Osteoblast (primary cell): Measurements from ENCODE around the gene TEX2. TPM values are rescaled to one million over a fixed set of nuclear protein-coding genes. Genes with fewer than 3 reads are reported as not detected.

ENCODE experiments used
- DNase-seq: peaks from one replicate; pipeline ENCODE4 v3.0.0; 2011; ENCODE audit warnings: low spot score, mixed read lengths; ENCODE audit not compliant: insufficient read length; ENCODE audit errors: missing footprints
- H2AFZ ChIP-seq: 2 replicates; pipeline ENCODE4 v1.6.0; 2011; ENCODE audit warnings: mild to moderate bottlenecking, low read length
- H3K27ac ChIP-seq: 2 replicates; pipeline ENCODE4 v1.5.1; 2011; ENCODE audit warnings: mild to moderate bottlenecking, low read depth, low read length, moderate library complexity
- H3K27me3 ChIP-seq: 2 replicates; pipeline ENCODE4 v1.6.0; 2012; ENCODE audit warnings: mild to moderate bottlenecking, control low read depth, inconsistent platforms, low read length, moderate library complexity; ENCODE audit not compliant: insufficient read depth
- H3K36me3 ChIP-seq: 2 replicates; pipeline ENCODE4 v1.5.1; 2011; ENCODE audit warnings: mild to moderate bottlenecking, low read length, control low read depth, moderate library complexity; ENCODE audit not compliant: insufficient read depth
- H3K4me1 ChIP-seq: 2 replicates; pipeline ENCODE4 v1.5.1; 2011; ENCODE audit warnings: mild to moderate bottlenecking, low read length, control low read depth, moderate library complexity; ENCODE audit not compliant: insufficient read depth
- H3K4me2 ChIP-seq: 2 replicates; pipeline ENCODE4 v1.6.0; 2011; ENCODE audit warnings: mild to moderate bottlenecking, low read length; ENCODE audit not compliant: insufficient read depth
- H3K4me3 ChIP-seq: fragments of 200-600 bp; sonication (generic); 3 replicates; pipeline ENCODE4 v1.5.1; 2012; ENCODE audit warnings: mild to moderate bottlenecking, low read length, inconsistent platforms; ENCODE audit not compliant: insufficient read depth
- H3K79me2 ChIP-seq: 2 replicates; pipeline ENCODE4 v1.6.0; 2012; ENCODE audit warnings: mild to moderate bottlenecking, low read length, control low read depth, inconsistent platforms; ENCODE audit not compliant: insufficient read depth
- H3K9me3 ChIP-seq: 2 replicates; pipeline ENCODE4 v1.5.1; 2011; ENCODE audit warnings: low read depth, low read length, control low read depth
- H4K20me1 ChIP-seq: 2 replicates; pipeline ENCODE4 v1.6.0; 2012; ENCODE audit warnings: mild to moderate bottlenecking, low read length, control low read depth; ENCODE audit not compliant: insufficient read depth
- total RNA-seq: library from RNA; depleted of rRNA; stranded (reverse); fragments of >200 nt; gene quantifications from 2 replicates; pipeline ENCODE4 v1.2.3, GENCODE V29; 2012
- TF ChIP-seq, protein P1 (sequence below): IDR thresholded peaks from 2 replicates; pipeline ENCODE4 v1.5.1; 2011; ENCODE audit warnings: mild to moderate bottlenecking, low read depth, low read length, moderate library complexity; ENCODE audit errors: extremely low read depth

TEX2 gene
- total RNA-seq, 1 donor = 17.7 TPM

DNA sequence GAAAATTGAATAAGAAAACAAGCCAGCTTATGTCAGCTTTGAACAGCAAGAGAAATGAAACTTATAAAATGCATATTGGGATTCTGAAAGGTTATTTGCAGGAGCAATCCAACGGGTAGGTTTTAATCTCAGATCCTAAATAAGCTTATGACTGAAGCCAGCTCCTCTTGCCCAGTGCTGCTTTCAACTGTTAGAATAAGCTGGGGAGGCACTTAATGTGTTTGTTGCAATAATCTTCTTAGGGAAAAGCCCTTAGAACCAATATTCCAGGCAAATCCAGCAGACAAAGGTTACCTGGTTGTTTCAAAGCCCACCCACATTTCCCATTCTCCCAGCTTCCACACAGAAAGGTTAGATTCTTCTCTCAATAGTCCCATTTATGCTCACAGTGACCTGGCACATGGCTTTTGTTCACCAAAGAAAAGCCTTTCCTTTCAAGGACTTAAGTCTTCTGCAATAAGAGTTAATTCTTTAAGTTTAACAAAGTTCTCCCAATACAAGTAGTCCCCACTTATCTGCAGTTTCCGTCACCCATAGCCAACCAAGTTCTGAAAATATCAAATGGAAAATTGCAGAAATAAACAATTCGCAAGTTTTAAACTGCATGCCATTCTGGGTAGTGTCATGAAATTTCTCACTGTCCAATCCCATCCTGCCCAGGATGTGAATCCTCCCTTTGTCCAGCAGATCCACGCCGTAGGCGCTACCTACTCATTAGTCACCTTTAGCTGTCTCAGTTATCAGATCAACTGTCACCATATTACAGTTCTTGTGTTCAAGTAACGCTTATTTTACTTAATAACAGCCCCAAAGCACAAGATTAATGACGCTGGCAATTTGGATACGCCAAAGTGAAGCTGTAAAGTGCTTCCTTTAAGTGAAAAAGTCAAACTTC is 5.9 kb downstream of the TEX2 start:
- H3K4me1 ChIP-seq = peaks cover 20% of the 10 kb centered on the region

DNA sequence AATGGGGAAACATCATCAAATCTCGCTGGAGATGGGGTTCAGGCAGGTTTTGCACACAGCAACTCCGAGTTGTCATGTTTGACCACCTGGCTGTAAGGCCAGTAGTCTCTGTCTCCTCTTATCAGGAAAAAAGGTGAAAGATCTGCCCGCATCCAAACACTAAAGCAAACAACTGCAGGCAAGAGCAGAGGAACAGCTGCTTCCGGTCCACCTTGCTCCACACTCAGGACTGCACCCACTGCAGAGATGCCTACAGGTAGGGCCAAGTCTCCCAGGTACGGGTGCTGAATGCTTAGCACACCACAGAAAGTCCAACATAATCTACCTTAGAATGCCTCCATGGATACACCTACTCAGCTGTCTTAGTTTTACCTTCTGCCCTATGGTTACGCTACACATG is 7.3 kb downstream of the TEX2 start:
- Histone ChIP-seq H2AFZ (no peak overlapping the region), H3K27ac (no peak overlapping the region), H4K20me1 (peaks cover 30% of the 10 kb centered on the region), H3K36me3 (no peaks in the 10 kb centered on the region), H3K27me3 (no peaks in the 10 kb centered on the region), H3K4me1 (peaks cover 11% of the 10 kb centered on the region), H3K9me3 (no peaks in the 10 kb centered on the region), H3K4me3 (no peak overlapping the region), H3K4me2 (no peak overlapping the region), H3K79me2 (peaks cover 87% of the 10 kb centered on the region)
- no peak for DNase-seq
- TF ChIP-seq, protein P1, sequence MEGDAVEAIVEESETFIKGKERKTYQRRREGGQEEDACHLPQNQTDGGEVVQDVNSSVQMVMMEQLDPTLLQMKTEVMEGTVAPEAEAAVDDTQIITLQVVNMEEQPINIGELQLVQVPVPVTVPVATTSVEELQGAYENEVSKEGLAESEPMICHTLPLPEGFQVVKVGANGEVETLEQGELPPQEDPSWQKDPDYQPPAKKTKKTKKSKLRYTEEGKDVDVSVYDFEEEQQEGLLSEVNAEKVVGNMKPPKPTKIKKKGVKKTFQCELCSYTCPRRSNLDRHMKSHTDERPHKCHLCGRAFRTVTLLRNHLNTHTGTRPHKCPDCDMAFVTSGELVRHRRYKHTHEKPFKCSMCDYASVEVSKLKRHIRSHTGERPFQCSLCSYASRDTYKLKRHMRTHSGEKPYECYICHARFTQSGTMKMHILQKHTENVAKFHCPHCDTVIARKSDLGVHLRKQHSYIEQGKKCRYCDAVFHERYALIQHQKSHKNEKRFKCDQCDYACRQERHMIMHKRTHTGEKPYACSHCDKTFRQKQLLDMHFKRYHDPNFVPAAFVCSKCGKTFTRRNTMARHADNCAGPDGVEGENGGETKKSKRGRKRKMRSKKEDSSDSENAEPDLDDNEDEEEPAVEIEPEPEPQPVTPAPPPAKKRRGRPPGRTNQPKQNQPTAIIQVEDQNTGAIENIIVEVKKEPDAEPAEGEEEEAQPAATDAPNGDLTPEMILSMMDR = no peak

More for the DNA sequence above, 5.9 kb downstream of the TEX2 start:
- H3K9me3 ChIP-seq = no peaks in the 10 kb centered on the region
- no peaks in the 10 kb centered on the region for H3K36me3 ChIP-seq
- no peak overlapping the region for H3K4me2 ChIP-seq
- peaks cover 87% of the 10 kb centered on the region for H3K79me2 ChIP-seq
- TF ChIP-seq, protein P1 = no peak
- no peak for DNase-seq
- H2AFZ ChIP-seq = no peak overlapping the region
- no peak overlapping the region for H3K27ac ChIP-seq
- no peak overlapping the region for H3K4me3 ChIP-seq
- H4K20me1 ChIP-seq = peaks cover 41% of the 10 kb centered on the region
- H3K27me3 ChIP-seq = no peaks in the 10 kb centered on the region

DNA sequence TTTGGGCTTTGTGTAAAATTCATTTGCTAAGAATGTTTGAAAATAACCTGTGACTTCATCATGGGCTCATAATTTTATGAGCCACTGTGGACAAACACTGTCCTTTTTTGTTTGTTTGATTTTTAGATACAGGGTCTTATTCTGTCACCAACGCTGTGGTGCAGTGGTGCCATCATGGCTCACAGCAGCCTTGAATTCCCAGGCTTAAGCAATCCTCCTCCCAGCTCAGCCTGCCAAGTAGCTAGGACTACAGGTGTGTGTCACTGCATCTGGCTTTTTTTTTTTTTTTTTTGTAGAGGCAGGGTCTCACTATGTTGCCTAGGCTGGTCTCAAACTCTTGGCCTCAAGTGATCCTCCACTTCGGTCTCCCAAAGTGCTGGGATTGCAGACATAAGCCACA is 8.3 kb downstream of the TEX2 start:
- Histone ChIP-seq H3K9me3 (no peaks in the 10 kb centered on the region), H3K36me3 (no peaks in the 10 kb centered on the region), H3K4me1 (peaks cover 1% of the 10 kb centered on the region), H3K4me2 (no peak overlapping the region), H3K27me3 (no peaks in the 10 kb centered on the region), H4K20me1 (peaks cover 25% of the 10 kb centered on the region), H3K27ac (no peak overlapping the region), H2AFZ (no peak overlapping the region), H3K79me2 (peaks cover 87% of the 10 kb centered on the region), H3K4me3 (no peak overlapping the region)
- TF ChIP-seq, protein P1 = no peak
- no peak for DNase-seq

DNA sequence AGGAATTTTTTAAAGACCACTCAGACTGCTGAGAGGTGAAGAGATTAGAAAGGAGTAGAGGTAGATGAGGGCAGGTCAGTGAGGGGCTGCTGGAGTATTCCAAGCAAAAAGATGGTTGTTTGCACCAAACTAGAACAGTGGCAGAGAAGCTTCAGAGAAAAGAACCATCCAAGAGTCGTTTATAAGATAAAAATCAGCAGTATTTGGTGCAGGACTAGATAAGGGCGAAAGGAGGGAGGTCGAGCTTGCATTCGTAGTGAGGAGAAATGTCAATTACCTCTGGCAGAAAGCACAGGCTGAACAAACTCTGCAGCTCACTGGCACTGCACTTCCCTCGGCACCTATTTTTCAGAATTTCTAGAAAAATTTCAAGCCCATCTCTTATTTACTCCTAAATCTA is 9.6 kb downstream of the TEX2 start:
- Histone ChIP-seq H2AFZ (no peak overlapping the region), H3K27me3 (no peaks in the 10 kb centered on the region), H3K79me2 (peaks cover 82% of the 10 kb centered on the region), H3K36me3 (no peaks in the 10 kb centered on the region), H3K4me2 (no peak overlapping the region), H3K4me1 (no peaks in the 10 kb centered on the region), H3K4me3 (no peak overlapping the region), H4K20me1 (peaks cover 16% of the 10 kb centered on the region), H3K9me3 (no peaks in the 10 kb centered on the region), H3K27ac (no peak overlapping the region)
- no peak for DNase-seq
- TF ChIP-seq, protein P1 = no peak
